ENCODE data around the gene DGKD. TPM values are rescaled to one million over a fixed set of nuclear protein-coding genes. Genes with fewer than 3 reads are reported as not detected.
A peak's percentile ranks its signal among the peaks of the same experiment; 100 is the strongest.

Gene DGKD
- total RNA-seq, 1 donor from 2014 or later = 69.3 TPM

DNA sequence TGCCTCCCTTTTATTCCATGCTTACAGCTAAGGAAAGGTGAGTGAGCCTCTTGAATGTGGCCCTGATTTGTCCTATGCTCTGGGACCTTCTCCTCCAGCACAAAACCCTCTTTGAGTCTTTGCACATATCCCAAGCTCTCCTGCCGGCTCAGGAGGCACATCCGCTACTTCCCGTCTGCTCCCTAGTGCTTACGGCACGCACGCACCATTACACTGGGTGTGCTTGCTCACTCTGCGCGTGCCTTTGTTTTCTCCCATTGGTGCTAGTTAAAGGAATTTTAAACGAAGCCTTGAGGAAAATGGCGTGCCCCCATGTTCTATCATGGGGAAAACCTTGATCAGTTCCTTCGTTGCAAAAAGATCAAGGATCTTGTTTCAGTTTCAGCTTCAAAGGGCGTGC is 7.9 kb upstream of the DGKD start:
- TF ChIP-seq, protein P1, sequence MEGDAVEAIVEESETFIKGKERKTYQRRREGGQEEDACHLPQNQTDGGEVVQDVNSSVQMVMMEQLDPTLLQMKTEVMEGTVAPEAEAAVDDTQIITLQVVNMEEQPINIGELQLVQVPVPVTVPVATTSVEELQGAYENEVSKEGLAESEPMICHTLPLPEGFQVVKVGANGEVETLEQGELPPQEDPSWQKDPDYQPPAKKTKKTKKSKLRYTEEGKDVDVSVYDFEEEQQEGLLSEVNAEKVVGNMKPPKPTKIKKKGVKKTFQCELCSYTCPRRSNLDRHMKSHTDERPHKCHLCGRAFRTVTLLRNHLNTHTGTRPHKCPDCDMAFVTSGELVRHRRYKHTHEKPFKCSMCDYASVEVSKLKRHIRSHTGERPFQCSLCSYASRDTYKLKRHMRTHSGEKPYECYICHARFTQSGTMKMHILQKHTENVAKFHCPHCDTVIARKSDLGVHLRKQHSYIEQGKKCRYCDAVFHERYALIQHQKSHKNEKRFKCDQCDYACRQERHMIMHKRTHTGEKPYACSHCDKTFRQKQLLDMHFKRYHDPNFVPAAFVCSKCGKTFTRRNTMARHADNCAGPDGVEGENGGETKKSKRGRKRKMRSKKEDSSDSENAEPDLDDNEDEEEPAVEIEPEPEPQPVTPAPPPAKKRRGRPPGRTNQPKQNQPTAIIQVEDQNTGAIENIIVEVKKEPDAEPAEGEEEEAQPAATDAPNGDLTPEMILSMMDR (IDR thresholded peaks at IDR 0.05) = no peak
- no peaks in the 10 kb centered on the region for H3K9me3 ChIP-seq
- H3K27me3 ChIP-seq (ENCODE audit: low read depth) = no peaks in the 10 kb centered on the region
- no peak for DNase-seq
- ATAC-seq = no peak
- H3K4me3 ChIP-seq = no peak overlapping the region
- intact Hi-C loops (cut with DNase I) = no loop called here
- H3K36me3 ChIP-seq = no peaks in the 10 kb centered on the region
- no peak overlapping the region for H3K27ac ChIP-seq
- H3K4me1 ChIP-seq = peaks cover 4% of the 10 kb centered on the region

DNA sequence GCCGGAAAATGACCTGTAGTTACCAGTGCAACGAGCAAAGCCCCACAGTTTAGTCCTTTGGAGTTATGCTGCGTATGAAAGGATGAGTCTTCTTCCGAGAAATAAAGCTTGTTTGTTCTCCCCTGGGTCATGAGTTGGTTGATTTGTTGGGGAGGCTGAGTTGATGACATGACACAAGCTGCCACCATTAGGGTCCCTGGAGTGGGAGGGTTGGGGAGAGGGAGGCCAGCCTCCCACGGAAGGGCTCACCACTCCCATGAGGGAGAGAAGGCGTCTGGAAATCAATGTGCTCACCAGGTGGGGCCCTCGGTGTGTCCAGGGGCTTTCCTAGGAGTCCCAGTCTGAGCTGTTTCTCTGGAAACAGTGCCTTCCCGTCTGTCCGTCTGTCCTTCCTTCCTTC is 7.4 kb upstream of the DGKD start:
- intact Hi-C loops (cut with DNase I) = no loop called here
- Histone ChIP-seq H3K4me1 (peaks cover 4% of the 10 kb centered on the region), H3K36me3 (no peaks in the 10 kb centered on the region), H3K9me3 (no peaks in the 10 kb centered on the region), H3K4me3 (no peak overlapping the region), H3K27ac (no peak overlapping the region), H3K27me3 (ENCODE audit: low read depth) (no peaks in the 10 kb centered on the region)
- TF ChIP-seq, protein P1 (IDR thresholded peaks at IDR 0.05) = no peak
- no peak for DNase-seq
- ATAC-seq = no peak

DNA sequence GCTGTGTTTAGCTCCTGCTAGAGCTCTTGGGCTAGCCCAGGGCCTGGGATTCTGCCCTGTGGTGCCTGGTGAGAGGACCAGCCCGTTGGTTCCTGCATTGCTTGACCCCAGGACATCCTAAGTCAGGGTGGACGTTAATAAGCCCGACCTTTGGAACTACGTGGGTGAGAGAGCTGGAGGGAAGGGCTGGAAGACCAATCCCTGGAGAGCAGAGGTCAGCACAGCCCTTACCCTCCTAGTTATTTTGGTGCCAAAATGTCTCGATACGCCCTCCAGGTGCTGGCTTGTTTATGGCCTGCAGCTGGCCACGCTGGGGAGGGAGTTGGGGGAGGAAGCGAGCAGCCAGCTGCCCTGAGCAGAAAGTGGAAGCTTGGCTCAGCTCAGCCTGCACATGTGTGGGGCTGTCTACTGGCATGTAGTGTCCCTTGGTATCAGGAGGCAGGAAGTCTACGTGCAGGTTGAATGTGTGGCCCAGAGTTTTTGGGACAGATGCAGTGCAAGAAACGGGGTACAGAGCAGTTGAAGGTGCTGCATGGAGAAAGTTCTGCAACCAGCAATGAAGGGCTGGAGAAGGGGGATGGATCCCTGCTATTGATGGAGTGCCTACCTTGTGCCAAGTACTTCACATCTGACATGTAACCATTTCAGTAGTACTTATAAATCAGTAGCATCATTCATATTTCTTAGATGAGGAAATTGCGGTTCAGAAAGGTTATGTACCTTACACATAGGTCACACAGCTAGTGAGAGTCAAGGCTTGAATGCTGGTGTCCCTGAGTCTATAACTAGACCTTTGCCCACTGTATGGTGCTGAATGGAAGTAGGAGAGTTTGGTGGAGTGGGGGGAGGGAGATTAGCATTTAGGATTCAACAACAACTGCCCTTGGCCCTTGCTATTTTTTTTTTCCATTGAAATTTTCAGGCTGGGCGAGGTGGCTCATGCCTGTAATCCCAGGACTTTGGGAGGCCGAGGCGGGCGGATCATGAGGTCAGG is 5.0 kb upstream of the DGKD start:
- intact Hi-C loops (cut with DNase I) = no loop called here
- H3K4me3 ChIP-seq = no peak overlapping the region
- H3K4me1 ChIP-seq = peaks cover 14% of the 10 kb centered on the region
- H3K9me3 ChIP-seq = no peaks in the 10 kb centered on the region
- no peaks in the 10 kb centered on the region for H3K27me3 ChIP-seq (ENCODE audit: low read depth)
- H3K27ac ChIP-seq = no peak overlapping the region
- ATAC-seq (peak; percentile 27 to 56), DNase-seq (peak; percentile 57)
- no peaks in the 10 kb centered on the region for H3K36me3 ChIP-seq
- TF ChIP-seq, protein P1 (IDR thresholded peaks at IDR 0.05) = no peak

DNA sequence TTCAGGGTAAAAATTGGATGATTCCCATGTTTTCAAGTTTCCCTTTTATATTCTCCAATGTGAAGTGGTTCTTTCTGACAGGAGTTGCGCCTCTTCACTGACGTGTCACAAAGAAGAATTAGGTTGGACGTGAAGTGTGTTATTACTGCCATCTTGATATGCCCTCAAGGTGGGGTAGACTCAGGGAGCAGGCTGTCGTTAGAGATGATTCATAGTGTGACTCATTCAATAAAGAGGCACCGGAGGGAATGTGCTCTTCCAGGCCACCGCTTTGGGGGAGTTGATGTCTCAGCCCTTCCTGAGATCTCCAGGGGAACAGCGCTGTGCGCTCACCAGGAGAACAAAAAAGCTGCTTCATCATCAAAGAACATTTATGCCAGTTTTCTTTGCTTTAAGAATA is 3.6 kb upstream of the DGKD start:
- ATAC-seq (peak in 1 of 2 donors; percentile 17), DNase-seq (no peak)
- Histone ChIP-seq H3K27me3 (ENCODE audit: low read depth) (no peaks in the 10 kb centered on the region), H3K9me3 (no peaks in the 10 kb centered on the region), H3K4me1 (peaks cover 22% of the 10 kb centered on the region), H3K4me3 (no peak overlapping the region), H3K27ac (no peak overlapping the region), H3K36me3 (no peaks in the 10 kb centered on the region)
- TF ChIP-seq, protein P1 (IDR thresholded peaks at IDR 0.05) = no peak
- intact Hi-C loops (cut with DNase I) = no loop called here

DNA sequence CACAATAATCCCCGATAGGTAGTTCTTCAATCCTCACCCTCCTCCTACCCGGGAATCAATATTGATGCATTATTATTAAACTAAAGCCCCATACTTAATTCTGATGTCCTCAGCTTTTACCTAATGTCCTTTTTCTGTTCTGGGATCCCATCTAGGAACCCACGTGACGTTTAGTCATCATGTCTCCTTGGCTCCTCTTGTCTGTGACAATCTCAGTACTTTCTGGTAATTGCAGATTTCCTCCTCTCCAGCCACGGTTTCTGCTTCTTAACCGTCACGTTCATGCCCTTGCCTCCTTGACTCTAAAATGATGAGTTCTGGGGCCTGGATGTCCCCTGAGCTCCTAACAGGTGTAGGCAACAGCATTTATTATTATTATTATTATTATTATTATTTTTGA is 2.9 kb upstream of the DGKD start:
- DNase-seq = no peak
- no peak overlapping the region for H3K27ac ChIP-seq
- no peak for ATAC-seq
- H3K27me3 ChIP-seq (ENCODE audit: low read depth) = no peaks in the 10 kb centered on the region
- intact Hi-C loops (cut with DNase I) = no loop called here
- H3K36me3 ChIP-seq = no peaks in the 10 kb centered on the region
- H3K9me3 ChIP-seq = no peaks in the 10 kb centered on the region
- TF ChIP-seq, protein P1 (IDR thresholded peaks at IDR 0.05) = no peak
- peaks cover 29% of the 10 kb centered on the region for H3K4me1 ChIP-seq
- no peak overlapping the region for H3K4me3 ChIP-seq

Measured in lower lobe of right lung (tissue), 2 donors.